Uterus (tissue), 2 donors: ENCODE measurements around the gene RGL3.

Source experiments
- POLR2A ChIP-seq, 2 donors: fragments of 450-650 bp; IDR thresholded peaks; one replicate each; pipeline ENCODE4 v1.6.1; 2016; ENCODE audit warnings: antibody characterized with exemption in 2 of 2, mild to moderate bottlenecking in 1 of 2, moderate library complexity in 1 of 2
- TF ChIP-seq, protein P1 (sequence below), 4 experiments: fragments of 200-600 bp in 2 of 4; fragments of 450-650 bp in 2 of 4; sonication (generic) in 2 of 4; IDR thresholded peaks; one replicate each; pipeline ENCODE4 v1.5.1; 2016 to 2019; ENCODE audit warnings: antibody characterized with exemption in 4 of 4, mild to moderate bottlenecking in 2 of 4, moderate library complexity in 1 of 4

- TF ChIP-seq, protein P1, sequence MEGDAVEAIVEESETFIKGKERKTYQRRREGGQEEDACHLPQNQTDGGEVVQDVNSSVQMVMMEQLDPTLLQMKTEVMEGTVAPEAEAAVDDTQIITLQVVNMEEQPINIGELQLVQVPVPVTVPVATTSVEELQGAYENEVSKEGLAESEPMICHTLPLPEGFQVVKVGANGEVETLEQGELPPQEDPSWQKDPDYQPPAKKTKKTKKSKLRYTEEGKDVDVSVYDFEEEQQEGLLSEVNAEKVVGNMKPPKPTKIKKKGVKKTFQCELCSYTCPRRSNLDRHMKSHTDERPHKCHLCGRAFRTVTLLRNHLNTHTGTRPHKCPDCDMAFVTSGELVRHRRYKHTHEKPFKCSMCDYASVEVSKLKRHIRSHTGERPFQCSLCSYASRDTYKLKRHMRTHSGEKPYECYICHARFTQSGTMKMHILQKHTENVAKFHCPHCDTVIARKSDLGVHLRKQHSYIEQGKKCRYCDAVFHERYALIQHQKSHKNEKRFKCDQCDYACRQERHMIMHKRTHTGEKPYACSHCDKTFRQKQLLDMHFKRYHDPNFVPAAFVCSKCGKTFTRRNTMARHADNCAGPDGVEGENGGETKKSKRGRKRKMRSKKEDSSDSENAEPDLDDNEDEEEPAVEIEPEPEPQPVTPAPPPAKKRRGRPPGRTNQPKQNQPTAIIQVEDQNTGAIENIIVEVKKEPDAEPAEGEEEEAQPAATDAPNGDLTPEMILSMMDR (IDR thresholded peaks at IDR 0.05) = no peak
- no peak for TF ChIP-seq POLR2A (IDR thresholded peaks at IDR 0.05)
Measured at GRCh38 chr19:11410682-11411081, 8.4 kb downstream of the RGL3 start.
